ENCODE data around the gene CLDN1. TPM values are rescaled to one million over a fixed set of nuclear protein-coding genes. Genes with fewer than 3 reads are reported as not detected.

The CLDN1 gene
- total RNA-seq, 2 experiments from 2014 or later, result not detected

- H3K4me3 Mint-ChIP-seq, result no peak overlapping the region
Measured at GRCh38 chr3:190345878-190346277, 23.6 kb upstream of the CLDN1 start.

GRCh38 chr3:190345027-190345821, 23.0 kb upstream of the CLDN1 start:
- Mint-ChIP-seq H3K4me3 (no peak overlapping the region), H3K9me3 (ENCODE audit: low read depth) (no peaks in the 10 kb centered on the region), H3K27ac (no peak overlapping the region), H3K36me3 (no peaks in the 10 kb centered on the region), H3K4me1 (no peaks in the 10 kb centered on the region), H3K27me3 (peaks cover 7% of the 10 kb centered on the region)
- CTCF ChIA-PET, result interaction anchor here (1.8 kb wide), 1 partner anchor 23 kb away, joined by 4 read pairs; the partner anchor contains the start of gene CLDN1
- ATAC-seq (no peak), DNase-seq (no peak)

More at GRCh38 chr3:190345878-190346277, 23.6 kb upstream of the CLDN1 start:
- ATAC-seq (no peak), DNase-seq (no peak)
- H3K4me1 Mint-ChIP-seq, result no peaks in the 10 kb centered on the region
- CTCF ChIA-PET, result interaction anchor here (1.8 kb wide), 1 partner anchor 24 kb away, joined by 4 read pairs; the partner anchor contains the start of gene CLDN1
- H3K9me3 Mint-ChIP-seq (ENCODE audit: low read depth), result no peaks in the 10 kb centered on the region
- no peak overlapping the region for H3K27ac Mint-ChIP-seq
- H3K27me3 Mint-ChIP-seq, result peaks cover 7% of the 10 kb centered on the region
- no peaks in the 10 kb centered on the region for H3K36me3 Mint-ChIP-seq

- H3K9me3 Mint-ChIP-seq (ENCODE audit: low read depth), result no peaks in the 10 kb centered on the region
- peaks cover 4% of the 10 kb centered on the region for H3K4me1 Mint-ChIP-seq
- H3K27me3 Mint-ChIP-seq, result peaks cover 5% of the 10 kb centered on the region
- H3K4me3 Mint-ChIP-seq, result no peak overlapping the region
- H3K36me3 Mint-ChIP-seq, result no peaks in the 10 kb centered on the region
- ATAC-seq, result no peak
- DNase-seq, result no peak
- H3K27ac Mint-ChIP-seq, result no peak overlapping the region
- CTCF ChIA-PET, result no interaction called here
Measured at GRCh38 chr3:190340071-190340470, 17.8 kb upstream of the CLDN1 start.

GRCh38 chr3:190339130-190339529, 16.9 kb upstream of the CLDN1 start:
- H3K27me3 Mint-ChIP-seq, result peaks cover 5% of the 10 kb centered on the region
- CTCF ChIA-PET, result interaction anchor here (1.3 kb wide), 1 partner anchor 17 kb away, joined by 5 read pairs; the partner anchor contains the start of gene CLDN1
- ATAC-seq (no peak), DNase-seq (no peak)
- no peak overlapping the region for H3K4me3 Mint-ChIP-seq
- no peaks in the 10 kb centered on the region for H3K9me3 Mint-ChIP-seq (ENCODE audit: low read depth)
- no peak overlapping the region for H3K27ac Mint-ChIP-seq
- H3K4me1 Mint-ChIP-seq, result peaks cover 4% of the 10 kb centered on the region
- no peaks in the 10 kb centered on the region for H3K36me3 Mint-ChIP-seq

GRCh38 chr3:190338717-190339116, 16.5 kb upstream of the CLDN1 start:
- DNase-seq, result no peak
- no peak for ATAC-seq
- H3K4me1 Mint-ChIP-seq, result peaks cover 4% of the 10 kb centered on the region
- H3K27ac Mint-ChIP-seq, result no peak overlapping the region
- H3K27me3 Mint-ChIP-seq, result peaks cover 5% of the 10 kb centered on the region
- no peak overlapping the region for H3K4me3 Mint-ChIP-seq
- CTCF ChIA-PET, result interaction anchor here (1.3 kb wide), 1 partner anchor 17 kb away, joined by 5 read pairs; the partner anchor contains the start of gene CLDN1
- no peaks in the 10 kb centered on the region for H3K36me3 Mint-ChIP-seq
- H3K9me3 Mint-ChIP-seq (ENCODE audit: low read depth), result no peaks in the 10 kb centered on the region

GRCh38 chr3:190337301-190337700, 15.1 kb upstream of the CLDN1 start:
- Mint-ChIP-seq H3K36me3 (no peaks in the 10 kb centered on the region), H3K27me3 (peaks cover 7% of the 10 kb centered on the region), H3K27ac (no peak overlapping the region), H3K4me1 (peaks cover 4% of the 10 kb centered on the region), H3K4me3 (no peak overlapping the region), H3K9me3 (ENCODE audit: low read depth) (no peaks in the 10 kb centered on the region)
- no peak for DNase-seq
- CTCF ChIA-PET, result no interaction called here
- no peak for ATAC-seq

- DNase-seq (no peak), ATAC-seq (no peak)
- CTCF ChIA-PET, result no interaction called here
- Mint-ChIP-seq H3K36me3 (no peaks in the 10 kb centered on the region), H3K27me3 (peaks cover 5% of the 10 kb centered on the region), H3K9me3 (ENCODE audit: low read depth) (no peaks in the 10 kb centered on the region), H3K4me3 (no peak overlapping the region), H3K4me1 (peaks cover 4% of the 10 kb centered on the region), H3K27ac (no peak overlapping the region)
Measured at GRCh38 chr3:190336516-190337189, 14.4 kb upstream of the CLDN1 start.

- peaks cover 13% of the 10 kb centered on the region for H3K27me3 Mint-ChIP-seq
- no peaks in the 10 kb centered on the region for H3K4me1 Mint-ChIP-seq
- no peaks in the 10 kb centered on the region for H3K36me3 Mint-ChIP-seq
- H3K4me3 Mint-ChIP-seq, result no peak overlapping the region
- H3K9me3 Mint-ChIP-seq (ENCODE audit: low read depth), result no peaks in the 10 kb centered on the region
- no peak for DNase-seq
- CTCF ChIA-PET, result interaction anchor here (2.3 kb wide), 1 partner anchor 12 kb away, joined by 6 read pairs; the partner anchor contains the start of gene CLDN1
- H3K27ac Mint-ChIP-seq, result no peak overlapping the region
- ATAC-seq, result no peak
Measured at GRCh38 chr3:190333961-190334360, 11.7 kb upstream of the CLDN1 start.

- Mint-ChIP-seq H3K27me3 (peaks cover 18% of the 10 kb centered on the region), H3K27ac (no peak overlapping the region), H3K9me3 (ENCODE audit: low read depth) (no peaks in the 10 kb centered on the region), H3K36me3 (no peaks in the 10 kb centered on the region), H3K4me1 (no peaks in the 10 kb centered on the region), H3K4me3 (no peak overlapping the region)
- DNase-seq (no peak), ATAC-seq (no peak)
- CTCF ChIA-PET, result no interaction called here
Measured at GRCh38 chr3:190330936-190331734, 8.9 kb upstream of the CLDN1 start.

GRCh38 chr3:190326930-190327329, 4.7 kb upstream of the CLDN1 start:
- no peak for DNase-seq
- no peaks in the 10 kb centered on the region for H3K9me3 Mint-ChIP-seq (ENCODE audit: low read depth)
- H3K4me1 Mint-ChIP-seq, result peaks cover 8% of the 10 kb centered on the region
- CTCF ChIA-PET, result no interaction called here
- peaks cover 37% of the 10 kb centered on the region for H3K27me3 Mint-ChIP-seq
- H3K4me3 Mint-ChIP-seq, result no peak overlapping the region
- no peaks in the 10 kb centered on the region for H3K36me3 Mint-ChIP-seq
- no peak for ATAC-seq
- no peak overlapping the region for H3K27ac Mint-ChIP-seq

GRCh38 chr3:190326361-190326760, 4.1 kb upstream of the CLDN1 start:
- DNase-seq, result no peak
- Mint-ChIP-seq H3K4me3 (no peak overlapping the region), H3K27me3 (peaks cover 42% of the 10 kb centered on the region), H3K36me3 (no peaks in the 10 kb centered on the region), H3K27ac (no peak overlapping the region), H3K4me1 (peaks cover 8% of the 10 kb centered on the region), H3K9me3 (ENCODE audit: low read depth) (no peaks in the 10 kb centered on the region)
- no peak for ATAC-seq
- CTCF ChIA-PET, result no interaction called here

GRCh38 chr3:190325923-190326322, 3.7 kb upstream of the CLDN1 start:
- Mint-ChIP-seq H3K4me3 (no peak overlapping the region), H3K4me1 (peaks cover 8% of the 10 kb centered on the region), H3K9me3 (ENCODE audit: low read depth) (no peaks in the 10 kb centered on the region), H3K27me3 (peaks cover 46% of the 10 kb centered on the region), H3K27ac (no peak overlapping the region), H3K36me3 (no peaks in the 10 kb centered on the region)
- DNase-seq, result no peak
- CTCF ChIA-PET, result interaction anchor here (1.0 kb wide), 1 partner anchor 17 kb away, joined by 3 read pairs; no protein-coding TSS in a partner anchor
- ATAC-seq, result no peak

- Mint-ChIP-seq H3K27me3 (peaks cover 43% of the 10 kb centered on the region), H3K4me1 (peaks cover 8% of the 10 kb centered on the region), H3K4me3 (no peak overlapping the region), H3K36me3 (no peaks in the 10 kb centered on the region), H3K27ac (no peak overlapping the region), H3K9me3 (ENCODE audit: low read depth) (no peaks in the 10 kb centered on the region)
- CTCF ChIA-PET, result interaction anchor here (1.1 to 2.4 kb wide), 11 partner anchors 10 to 362 kb away, joined by 3 to 13 read pairs (median 6); no protein-coding TSS in a partner anchor
- no peak for DNase-seq
- ATAC-seq, result no peak
Measured at GRCh38 chr3:190323246-190323626, 990 bp upstream of the CLDN1 start.

Measured in activated CD8-positive, alpha-beta memory T cell treated with anti-CD3 and anti-CD28 coated beads, Interleukin-2, amount 10 ng/mL, durations not matched to agents 7 days and 5 days (primary cell).